WTC11 (cell line): ENCODE data around the gene SMARCD2. TPM values are rescaled to one million over a fixed set of nuclear protein-coding genes. Genes with fewer than 3 reads are reported as not detected.

Experiments
- ATAC-seq: fragments of 200-7000 bp; cut with Tn5 transposase; 2 replicates; pipeline ENCODE4 v1.10.0; 2021; ENCODE audit warnings: mild to moderate bottlenecking, moderate library complexity
- CTCF ChIA-PET: fragments of 300-600 bp; sonication (Branson Sonifier 250); formaldehyde crosslinking; loops from one replicate; lab custom pipeline; 2021; ENCODE audit warnings: antibody characterized with exemption; lab: Charles Lee
- POLR2A ChIA-PET: fragments of 350-600 bp; sonication (Branson Sonifier 250); formaldehyde crosslinking; loops from one replicate; lab custom pipeline; 2021; ENCODE audit warnings: antibody characterized with exemption; lab: Charles Lee
- DNase-seq: peaks from one replicate; pipeline ENCODE4 v3.0.0; 2021; ENCODE audit warnings: low spot score
- H3K27ac Mint-ChIP-seq: 2 replicates; pipeline ENCODE4 v1.8.0; 2021; ENCODE audit warnings: mixed read lengths
- H3K27me3 Mint-ChIP-seq: 2 replicates; pipeline ENCODE4 v1.8.0; 2021; ENCODE audit warnings: low read depth, mild to moderate bottlenecking, moderate library complexity, mixed read lengths
- H3K36me3 Mint-ChIP-seq: 2 replicates; pipeline ENCODE4 v1.8.0; 2021; ENCODE audit warnings: mixed read lengths
- H3K4me1 Mint-ChIP-seq: 2 replicates; pipeline ENCODE4 v1.8.0; 2022; ENCODE audit warnings: mixed read lengths
- H3K4me3 Mint-ChIP-seq: 2 replicates; pipeline ENCODE4 v1.8.0; 2021; ENCODE audit warnings: mild to moderate bottlenecking, moderate library complexity, mixed read lengths
- H3K9me3 Mint-ChIP-seq: 2 replicates; pipeline ENCODE4 v1.8.0; 2021; ENCODE audit warnings: mixed read lengths
- AFF4 ChIP-seq: sonication (generic); formaldehyde crosslinking; IDR thresholded peaks from 2 replicates; pipeline ENCODE4 v1.8.1; 2023; ENCODE audit warnings: mild to moderate bottlenecking, missing genetic modification reagents, borderline replicate concordance
- ATF1 ChIP-seq: sonication (generic); formaldehyde crosslinking; IDR thresholded peaks from 2 replicates; pipeline ENCODE4 v1.8.1; 2023; ENCODE audit warnings: mild to moderate bottlenecking, moderate library complexity, missing genetic modification reagents
- ATF2 ChIP-seq: sonication (generic); formaldehyde crosslinking; IDR thresholded peaks from 2 replicates; pipeline ENCODE4 v1.8.1; 2022; ENCODE audit warnings: low read depth, missing genetic modification reagents, borderline replicate concordance
- ATF3 ChIP-seq: sonication (generic); formaldehyde crosslinking; conservative IDR thresholded peaks from 2 replicates; pipeline ENCODE4 v1.8.1; 2022; ENCODE audit warnings: mild to moderate bottlenecking, missing genetic modification reagents
- CDX4 ChIP-seq: fragments of 250-450 bp; sonication (Bioruptor Pico); IDR thresholded peaks from 2 replicates; pipeline ENCODE4 v1.9.0; 2021; ENCODE audit warnings: moderate library complexity, mild to moderate bottlenecking, inconsistent platforms, borderline replicate concordance
- CTCF ChIP-seq: fragments of 200-600 bp; IDR thresholded peaks from 2 replicates; pipeline ENCODE4 v1.8.0; 2022; ENCODE audit warnings: antibody characterized with exemption
- ELF4 ChIP-seq: sonication (generic); formaldehyde crosslinking; IDR thresholded peaks from 2 replicates; pipeline ENCODE4 v1.8.1; 2022; ENCODE audit warnings: low read depth, mild to moderate bottlenecking, moderate library complexity, missing genetic modification reagents
- ESRRA ChIP-seq: sonication (generic); formaldehyde crosslinking; IDR thresholded peaks from 2 replicates; pipeline ENCODE4 v1.8.1; 2022; ENCODE audit warnings: mild to moderate bottlenecking, missing genetic modification reagents, borderline replicate concordance
- HMGXB4 ChIP-seq: sonication (generic); formaldehyde crosslinking; IDR thresholded peaks from 2 replicates; pipeline ENCODE4 v1.8.1; 2023; ENCODE audit warnings: mild to moderate bottlenecking, moderate library complexity, missing genetic modification reagents
- MAX ChIP-seq: sonication (generic); formaldehyde crosslinking; IDR thresholded peaks from 2 replicates; pipeline ENCODE4 v1.8.0; 2022; ENCODE audit warnings: mild to moderate bottlenecking, missing genetic modification reagents
- MXD4 ChIP-seq: fragments of 250-450 bp; sonication (Bioruptor Pico); IDR thresholded peaks from 2 replicates; pipeline ENCODE4 v1.8.0; 2021; ENCODE audit warnings: mild to moderate bottlenecking, moderate library complexity, borderline replicate concordance
- NR1H2 ChIP-seq: sonication (generic); formaldehyde crosslinking; IDR thresholded peaks from 2 replicates; pipeline ENCODE4 v1.9.0; 2021; ENCODE audit warnings: mild to moderate bottlenecking, moderate library complexity, missing genetic modification reagents
- RELA ChIP-seq: sonication (generic); formaldehyde crosslinking; IDR thresholded peaks from 2 replicates; pipeline ENCODE4 v1.8.1; 2022; ENCODE audit warnings: missing genetic modification reagents, mild to moderate bottlenecking, borderline replicate concordance
- TEAD1 ChIP-seq: sonication (generic); formaldehyde crosslinking; IDR thresholded peaks from 2 replicates; pipeline ENCODE4 v1.8.0; 2022; ENCODE audit warnings: mild to moderate bottlenecking, missing genetic modification reagents
- USF1 ChIP-seq: sonication (generic); formaldehyde crosslinking; IDR thresholded peaks from 2 replicates; pipeline ENCODE4 v1.8.0; 2022; ENCODE audit warnings: mild to moderate bottlenecking, missing genetic modification reagents
- USF2 ChIP-seq: sonication (generic); formaldehyde crosslinking; IDR thresholded peaks from 2 replicates; pipeline ENCODE4 v1.8.1; 2023; ENCODE audit warnings: mild to moderate bottlenecking, missing genetic modification reagents, moderate library complexity
- ZBTB21 ChIP-seq: sonication (generic); formaldehyde crosslinking; IDR thresholded peaks from 2 replicates; pipeline ENCODE4 v1.8.1; 2023; ENCODE audit warnings: mild to moderate bottlenecking, missing genetic modification reagents, borderline replicate concordance
- ZNF121 ChIP-seq: sonication (generic); formaldehyde crosslinking; IDR thresholded peaks from 2 replicates; pipeline ENCODE4 v1.8.0; 2023; ENCODE audit warnings: missing genetic modification reagents
- total RNA-seq: library from RNA; stranded (reverse); gene quantifications from 3 replicates; pipeline ENCODE4 v1.2.3, GENCODE V29; 2021

Gene SMARCD2
- total RNA-seq, 1 experiment from 2014 or later = 106 TPM

GRCh38 chr17:63819131-63819530 is 23.4 kb downstream of the SMARCD2 start:
- DNase-seq (no peak), ATAC-seq (no peak)
- CTCF ChIA-PET = interaction anchor here (1.0 kb wide), 1 partner anchor 15 kb away, joined by 4 read pairs; no protein-coding TSS in a partner anchor
- Mint-ChIP-seq H3K27me3 (no peaks in the 10 kb centered on the region; the same call in 1 of the 2 replicates), H3K9me3 (no peaks in the 10 kb centered on the region), H3K4me3 (no peak overlapping the region)
- POLR2A ChIA-PET = no interaction called here
- TF ChIP-seq AFF4 (no peak), CDX4 (no peak)
- TF ChIP-seq, all 79 proteins: peak for 0
- Mint-ChIP-seq H3K27ac (no peak overlapping the region), H3K4me1 (no peaks in the 10 kb centered on the region), H3K36me3 (peaks cover 97% of the 10 kb centered on the region)

- H3K4me1 Mint-ChIP-seq = no peaks in the 10 kb centered on the region
- DNase-seq (no peak), ATAC-seq (no peak)
- H3K27me3 Mint-ChIP-seq = no peaks in the 10 kb centered on the region; the same call in 1 of the 2 replicates
- TF ChIP-seq ELF4 (no peak), MAX (CRISPR knock-in tag) (no peak), RELA (CRISPR knock-in tag) (no peak), ATF1 (no peak), ZBTB21 (no peak), USF2 (CRISPR knock-in tag) (no peak), USF1 (no peak), CTCF (no peak), TEAD1 (CRISPR knock-in tag) (no peak)
- POLR2A ChIA-PET = no interaction called here
- CTCF ChIA-PET = interaction anchor here (1.0 to 1.2 kb wide), 2 partner anchors 17 to 44 kb away, joined by 3 to 4 read pairs; partner anchors contain the start of genes CCDC47 and DDX42
- no peak overlapping the region for H3K4me3 Mint-ChIP-seq
- H3K9me3 Mint-ChIP-seq = no peaks in the 10 kb centered on the region
- H3K27ac Mint-ChIP-seq = no peak overlapping the region
- H3K36me3 Mint-ChIP-seq = peaks cover 99% of the 10 kb centered on the region
These were observed 24.6 kb downstream of the SMARCD2 start for GRCh38 chr17:63817736-63818385.

- CTCF ChIA-PET = no interaction called here
- TF ChIP-seq USF1 (no peak), MXD4 (CRISPR knock-in tag) (no peak), ATF2 (CRISPR knock-in tag) (no peak), ZNF121 (CRISPR knock-in tag) (no peak), NR1H2 (CRISPR knock-in tag) (no peak), ESRRA (CRISPR knock-in tag) (no peak), HMGXB4 (no peak), ATF3 (no peak)
These were observed 25.8 kb downstream of the SMARCD2 start for GRCh38 chr17:63816669-63817068.

More at GRCh38 chr17:63816669-63817068, 25.8 kb downstream of the SMARCD2 start:
- Mint-ChIP-seq H3K36me3 (peaks cover 99% of the 10 kb centered on the region), H3K4me1 (no peaks in the 10 kb centered on the region), H3K27me3 (no peaks in the 10 kb centered on the region; the same call in 1 of the 2 replicates), H3K9me3 (no peaks in the 10 kb centered on the region), H3K4me3 (no peak overlapping the region), H3K27ac (no peak overlapping the region)
- POLR2A ChIA-PET = interaction anchor here (1.0 kb wide), 1 partner anchor 43 kb away, joined by 3 read pairs; the partner anchor contains the start of genes CCDC47 and DDX42
- DNase-seq (no peak), ATAC-seq (no peak)
